Keratinocyte (primary cell): Measurements from ENCODE around the gene ZBTB20. TPM values are rescaled to one million over a fixed set of nuclear protein-coding genes. Genes with fewer than 3 reads are reported as not detected.

ENCODE experiments used
- DNase-seq: peaks from one replicate; pipeline ENCODE4 v3.0.0-alpha.2; 2011; ENCODE audit warnings: low read depth, missing footprints, low spot score
- FAIRE-seq: peaks from 2 replicates; lab custom pipeline; 2011; peaks lifted over from hg19 to GRCh38; lab: Jason Lieb, UNC
- H2AFZ ChIP-seq: 2 replicates; pipeline ENCODE4 v1.6.0; 2012; ENCODE audit warnings: low read length, control low read depth, inconsistent platforms; ENCODE audit not compliant: control insufficient read depth
- H3K27ac ChIP-seq: 2 replicates; pipeline ENCODE4 v1.5.1; 2011; ENCODE audit warnings: low read length; ENCODE audit not compliant: control insufficient read depth, insufficient read depth
- H3K27me3 ChIP-seq: 3 replicates; pipeline ENCODE4 v1.6.0; 2011; ENCODE audit warnings: low read length; ENCODE audit not compliant: control insufficient read depth, insufficient read depth; ENCODE audit errors: extremely low read depth
- H3K36me3 ChIP-seq, 2 experiments: 2 replicates in 1 of 2; 3 replicates in 1 of 2; pipeline ENCODE4 v1.5.1; 2011; ENCODE audit warnings: low read length in 2 of 2, mild to moderate bottlenecking in 1 of 2; ENCODE audit not compliant: control insufficient read depth in 2 of 2, insufficient read depth in 2 of 2; ENCODE audit errors: extremely low read depth in 1 of 2
- H3K4me1 ChIP-seq: 3 replicates; pipeline ENCODE4 v1.5.1; 2011; ENCODE audit warnings: low read length; ENCODE audit not compliant: control insufficient read depth, insufficient read depth; ENCODE audit errors: extremely low read depth
- H3K4me2 ChIP-seq: 3 replicates; pipeline ENCODE4 v1.6.0; 2011; ENCODE audit warnings: low read depth, low read length; ENCODE audit not compliant: control insufficient read depth, insufficient read depth; ENCODE audit errors: extremely low read depth
- H3K4me3 ChIP-seq, 3 experiments: fragments of 200-600 bp in 1 of 3; sonication (generic) in 1 of 3; 2 replicates in 2 of 3; 3 replicates in 1 of 3; pipeline ENCODE4 v1.5.1; 2011 to 2016; ENCODE audit warnings: low read length in 3 of 3, mild to moderate bottlenecking in 3 of 3, control low read depth in 2 of 3, inconsistent platforms in 1 of 3, low read depth in 1 of 3, mixed read lengths in 1 of 3, mixed run types in 1 of 3, moderate library complexity in 1 of 3; ENCODE audit not compliant: control insufficient read depth in 2 of 3, insufficient read depth in 2 of 3; ENCODE audit errors: extremely low read depth in 1 of 3
- H3K79me2 ChIP-seq: 2 replicates; pipeline ENCODE4 v1.6.0; 2012; ENCODE audit warnings: low read length; ENCODE audit not compliant: control insufficient read depth, insufficient read depth
- H3K9ac ChIP-seq: 3 replicates; pipeline ENCODE4 v1.6.0; 2011; ENCODE audit warnings: low read length; ENCODE audit not compliant: control insufficient read depth, insufficient read depth; ENCODE audit errors: extremely low read depth
- H3K9me1 ChIP-seq: 3 replicates; pipeline ENCODE4 v1.6.0; 2011; ENCODE audit warnings: low read length; ENCODE audit not compliant: control insufficient read depth, insufficient read depth; ENCODE audit errors: extremely low read depth
- H3K9me3 ChIP-seq: 2 replicates; pipeline ENCODE4 v1.5.1; 2012; ENCODE audit warnings: low read depth, low read length; ENCODE audit not compliant: control insufficient read depth
- H4K20me1 ChIP-seq: 3 replicates; pipeline ENCODE4 v1.6.0; 2011; ENCODE audit warnings: low read length; ENCODE audit not compliant: control insufficient read depth, insufficient read depth; ENCODE audit errors: extremely low read depth
- CTCF ChIP-seq, 3 experiments: IDR thresholded peaks in 1 of 3; conservative IDR thresholded peaks in 1 of 3; optimal IDR thresholded peaks in 1 of 3; 2 replicates in 2 of 3; 3 replicates in 1 of 3; pipeline versions ENCODE3 to v1.5.1; 2011; ENCODE audit warnings: low read length in 3 of 3, mild to moderate bottlenecking in 3 of 3, moderate library complexity in 2 of 3, control low read depth in 1 of 3, inconsistent platforms in 1 of 3; ENCODE audit not compliant: insufficient read depth in 2 of 3; ENCODE audit errors: extremely low read depth in 1 of 3
- EZH2 ChIP-seq: IDR thresholded peaks from one replicate; pipeline ENCODE4 v1.6.1; 2012; ENCODE audit warnings: inconsistent platforms, mild to moderate bottlenecking, low read length, moderate library complexity
- dilution Hi-C: fragments of 300-500 bp; cut with MboI; formaldehyde crosslinking; loops from one replicate; pipeline ENCODE4 v1.7.0; 2020; ENCODE audit warnings: low sequenced_read_pairs; ENCODE audit not compliant: extremely low pct_ligation_motif_present
- polyA plus RNA-seq, 5 experiments: library from polyadenylated mRNA; depleted of rRNA in 3 of 5; stranded (reverse) in 3 of 5; stranded (forward) in 1 of 5; unstranded in 1 of 5; fragments of >200 nt; gene quantifications; 1 replicate in 1 of 5; 2 replicates in 3 of 5; 3 replicates in 1 of 5; pipeline versions ENCODE4 v1.2.1 to v1.2.3, GENCODE V29; 2011 to 2012; ENCODE audit warnings: missing spikeins in 2 of 5, low read depth in 1 of 5, low replicate concordance in 1 of 5

ZBTB20 gene
- polyA plus RNA-seq, 1 donor (not counting 4 experiments of a cell fraction or from before 2014, with no cell fraction given) = 0.52 TPM

GRCh38 chr3:114626751-114627150 is 520.3 kb downstream of the ZBTB20 start:
- FAIRE-seq (no peak), DNase-seq (no peak)
- Histone ChIP-seq H3K4me1 (no peaks in the 10 kb centered on the region), H3K27me3 (no peaks in the 10 kb centered on the region), H3K4me3 (no peak overlapping the region), H3K9ac (no peak overlapping the region), H3K79me2 (no peaks in the 10 kb centered on the region), H3K4me2 (no peak overlapping the region), H3K9me1 (no peaks in the 10 kb centered on the region), H3K9me3 (no peaks in the 10 kb centered on the region), H3K36me3 (no peaks in the 10 kb centered on the region), H4K20me1 (no peaks in the 10 kb centered on the region), H2AFZ (no peak overlapping the region), H3K27ac (no peak overlapping the region)
- dilution Hi-C loops = no loop called here
- no peak for TF ChIP-seq EZH2
- TF ChIP-seq CTCF (optimal IDR thresholded peaks at IDR 0.05 in 1 of 3, IDR thresholded peaks at IDR 0.05 in 1 of 3, conservative IDR thresholded peaks at IDR 0.05 in 1 of 3; ENCODE audit: extremely low read depth in 1 of 3, insufficient read depth in 2 of 3, low read length in 3 of 3) = no peak

GRCh38 chr3:114624571-114625181 is 522.4 kb downstream of the ZBTB20 start:
- no peaks in the 10 kb centered on the region for H3K36me3 ChIP-seq
- H3K9me1 ChIP-seq = no peaks in the 10 kb centered on the region
- H2AFZ ChIP-seq = no peak overlapping the region
- no peaks in the 10 kb centered on the region for H3K79me2 ChIP-seq
- H3K9me3 ChIP-seq = no peaks in the 10 kb centered on the region
- dilution Hi-C loops = no loop called here
- FAIRE-seq (no peak), DNase-seq (no peak)
- peaks cover 4% of the 10 kb centered on the region for H3K4me1 ChIP-seq
- TF ChIP-seq CTCF (optimal IDR thresholded peaks at IDR 0.05 in 1 of 3, IDR thresholded peaks at IDR 0.05 in 1 of 3, conservative IDR thresholded peaks at IDR 0.05 in 1 of 3; ENCODE audit: extremely low read depth in 1 of 3, insufficient read depth in 2 of 3, low read length in 3 of 3) (no peak), EZH2 (no peak)
- no peak overlapping the region for H3K4me3 ChIP-seq
- H3K27ac ChIP-seq = no peak overlapping the region
- H3K4me2 ChIP-seq = no peak overlapping the region
- no peaks in the 10 kb centered on the region for H3K27me3 ChIP-seq
- H3K9ac ChIP-seq = no peak overlapping the region
- H4K20me1 ChIP-seq = no peaks in the 10 kb centered on the region
